Prostate gland (tissue), 2 donors: Measurements from ENCODE around the gene TLR3.

ENCODE experiments used
- CTCF ChIP-seq, 4 experiments: fragments of 200-600 bp in 2 of 4; fragments of 450-650 bp in 2 of 4; sonication (generic) in 2 of 4; IDR thresholded peaks; 1 replicate in 3 of 4; 2 replicates in 1 of 4; pipeline ENCODE4 v1.5.1; 2016 to 2019; ENCODE audit warnings: antibody characterized with exemption in 4 of 4, mild to moderate bottlenecking in 2 of 4, moderate library complexity in 2 of 4
- POLR2AphosphoS5 ChIP-seq: sonication (generic); formaldehyde crosslinking; IDR thresholded peaks from one replicate; pipeline ENCODE4 v1.6.1; 2017; ENCODE audit warnings: antibody characterized with exemption

- TF ChIP-seq CTCF (IDR thresholded peaks at IDR 0.05): no peak
- no peak for TF ChIP-seq POLR2AphosphoS5
These were observed 28.4 kb downstream of the TLR3 start for GRCh38 chr4:186097386-186097785.
